Measurements from ENCODE around the gene PRR19. TPM values are rescaled to one million over a fixed set of nuclear protein-coding genes. Genes with fewer than 3 reads are reported as not detected.

Gene PRR19
- total RNA-seq, 2 donors from 2014 or later = 0.19 TPM; not detected in 1

DNA sequence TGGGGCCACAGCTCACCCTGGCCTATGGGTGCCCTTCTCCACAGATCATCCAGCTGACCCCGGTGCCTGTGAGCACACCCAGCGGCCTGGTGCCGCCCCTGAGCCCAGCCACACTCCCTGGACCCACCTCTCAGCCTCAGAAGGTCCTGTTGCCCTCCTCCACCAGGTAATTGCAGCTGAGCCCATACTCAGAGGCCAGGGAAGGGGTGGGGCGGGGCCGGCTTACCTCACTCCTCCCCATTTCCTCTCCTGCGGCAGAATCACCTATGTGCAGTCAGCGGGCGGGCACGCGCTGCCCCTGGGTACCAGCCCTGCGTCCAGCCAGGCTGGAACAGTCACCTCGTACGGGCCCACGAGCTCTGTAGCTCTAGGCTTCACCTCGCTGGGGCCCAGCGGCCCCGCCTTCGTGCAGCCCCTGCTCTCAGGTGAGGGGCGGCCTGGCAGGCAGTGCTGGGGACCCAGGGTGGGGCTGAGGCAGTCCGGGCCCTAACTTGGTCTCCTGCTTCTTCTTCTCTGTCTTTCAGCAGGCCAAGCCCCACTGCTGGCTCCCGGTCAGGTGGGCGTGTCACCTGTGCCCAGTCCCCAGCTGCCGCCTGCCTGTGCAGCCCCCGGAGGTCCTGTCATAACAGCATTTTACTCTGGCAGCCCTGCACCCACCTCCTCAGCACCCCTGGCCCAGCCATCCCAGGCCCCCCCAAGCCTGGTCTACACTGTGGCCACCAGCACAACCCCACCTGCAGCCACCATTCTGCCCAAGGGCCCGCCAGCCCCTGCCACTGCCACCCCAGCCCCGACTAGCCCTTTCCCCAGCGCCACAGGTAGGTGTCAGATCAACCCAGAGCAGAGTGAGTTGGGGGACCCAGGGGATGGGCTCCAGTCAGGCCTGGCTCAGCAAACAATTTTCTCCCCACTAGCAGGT, 9.6 kb upstream of the PRR19 start:
- intact Hi-C loops (cut with DNase I) = loop anchor here in 1 of 2 donors (10.0 kb wide), 1 partner anchor 48 kb away; the partner anchor contains the start of gene GSK3A
- no peak for DNase-seq (ENCODE audit: low spot score)

- intact Hi-C loops (cut with DNase I) = loop anchor here in 1 of 2 donors (10.0 kb wide), 1 partner anchor 48 kb away; the partner anchor contains the start of gene GSK3A
- DNase-seq (ENCODE audit: low spot score) = no peak
These were observed 9.0 kb upstream of the PRR19 start for GRCh38 chr19:42292963-42293362.

GRCh38 chr19:42293540-42293939, 8.4 kb upstream of the PRR19 start:
- intact Hi-C loops (cut with DNase I) = loop anchor here in 1 of 2 donors (10.0 kb wide), 1 partner anchor 49 kb away; the partner anchor contains the start of gene GSK3A
- DNase-seq (ENCODE audit: low spot score) = no peak

- intact Hi-C loops (cut with DNase I) = loop anchor here in 1 of 2 donors (10.0 kb wide), 1 partner anchor 49 kb away; the partner anchor contains the start of gene GSK3A
- DNase-seq (ENCODE audit: low spot score) = no peak
These were observed 8.0 kb upstream of the PRR19 start for GRCh38 chr19:42293948-42294347.

GRCh38 chr19:42294471-42295137, 7.3 kb upstream of the PRR19 start:
- intact Hi-C loops (cut with DNase I) = loop anchor here in 1 of 2 donors (10.0 kb wide), 1 partner anchor 50 kb away; the partner anchor contains the start of gene GSK3A
- no peak for DNase-seq (ENCODE audit: low spot score)

GRCh38 chr19:42295342-42295741, 6.6 kb upstream of the PRR19 start:
- DNase-seq (ENCODE audit: low spot score) = no peak
- intact Hi-C loops (cut with DNase I) = loop anchor here in 1 of 2 donors (10.0 kb wide), 1 partner anchor 51 kb away; the partner anchor contains the start of gene GSK3A

- peak; percentile 94 for DNase-seq (ENCODE audit: low spot score)
- intact Hi-C loops (cut with DNase I) = loop anchor here in 1 of 2 donors (10.0 kb wide), 1 partner anchor 51 kb away; the partner anchor contains the start of gene GSK3A
These were observed 6.0 kb upstream of the PRR19 start for GRCh38 chr19:42295831-42296525.

DNA sequence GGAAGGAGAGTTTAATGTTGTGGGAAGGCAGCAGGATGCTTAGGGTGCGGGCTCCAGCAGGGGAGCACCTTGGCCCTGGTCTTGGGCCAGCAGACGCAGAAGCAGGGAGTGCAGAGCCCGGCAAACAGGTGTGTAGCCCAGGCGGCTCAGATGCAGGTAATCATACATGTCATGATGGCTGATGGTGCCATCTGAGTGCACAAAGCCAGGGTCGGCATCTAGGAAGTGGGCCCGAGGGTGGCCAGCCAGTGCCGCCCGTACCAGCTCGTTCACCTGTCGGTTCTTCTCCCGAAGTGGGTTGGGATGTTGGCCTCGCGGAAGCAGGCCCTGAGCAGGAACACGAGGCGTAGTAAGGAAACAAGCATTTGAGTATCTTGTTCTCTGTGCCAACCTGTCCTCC, 4.9 kb upstream of the PRR19 start:
- intact Hi-C loops (cut with DNase I) = loop anchor here in 1 of 2 donors (10.0 kb wide), 1 partner anchor 52 kb away; the partner anchor contains the start of gene GSK3A

GRCh38 chr19:42303101-42303464, 1.2 kb downstream of the PRR19 start:
- no peak for DNase-seq (ENCODE audit: low spot score)
- intact Hi-C loops (cut with DNase I) = no loop called here

More for the DNA sequence above, 4.9 kb upstream of the PRR19 start:
- no peak for DNase-seq (ENCODE audit: low spot score)

DNA sequence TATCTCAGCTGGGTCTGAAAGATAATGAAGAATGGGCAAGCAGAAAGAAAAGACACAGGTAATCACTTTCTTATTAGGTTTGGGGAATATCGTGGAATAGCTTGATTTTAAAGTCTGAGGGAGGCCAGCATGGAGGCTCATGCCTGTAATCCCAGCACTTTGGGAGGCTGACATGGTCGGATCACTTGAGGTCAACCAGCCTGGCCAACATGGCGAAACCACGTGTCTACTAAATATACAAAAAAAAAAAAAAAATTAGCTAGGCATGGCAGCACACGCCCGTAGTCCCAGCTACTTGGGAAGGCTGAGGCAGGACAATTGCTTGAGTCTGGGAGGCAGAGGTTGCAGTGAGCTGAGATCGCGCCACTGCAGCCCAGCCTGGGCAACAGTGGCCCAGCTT, 1.9 kb downstream of the PRR19 start:
- no peak for DNase-seq (ENCODE audit: low spot score)
- intact Hi-C loops (cut with DNase I) = no loop called here

DNA sequence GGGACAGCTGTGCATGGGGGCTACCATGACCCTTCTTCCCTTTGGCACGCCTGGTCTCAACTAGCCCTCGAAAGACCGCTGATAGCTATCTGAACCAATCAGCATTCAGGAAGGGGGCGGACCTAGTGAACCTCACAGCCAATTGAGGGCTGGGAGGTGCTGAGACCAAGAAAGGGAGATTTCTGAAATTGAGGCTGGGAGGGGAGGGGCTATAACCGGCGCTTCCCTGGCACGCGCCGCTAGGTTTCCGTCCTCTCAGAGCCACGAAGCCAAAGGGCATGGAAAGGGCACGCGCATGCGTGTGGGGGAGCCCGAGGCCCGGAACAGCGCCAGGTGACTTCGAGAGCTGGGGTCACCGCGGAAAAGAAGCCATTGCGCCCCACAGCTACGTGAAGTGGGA, 4.7 kb downstream of the PRR19 start:
- no peak for DNase-seq (ENCODE audit: low spot score)
- intact Hi-C loops (cut with DNase I) = no loop called here

DNA sequence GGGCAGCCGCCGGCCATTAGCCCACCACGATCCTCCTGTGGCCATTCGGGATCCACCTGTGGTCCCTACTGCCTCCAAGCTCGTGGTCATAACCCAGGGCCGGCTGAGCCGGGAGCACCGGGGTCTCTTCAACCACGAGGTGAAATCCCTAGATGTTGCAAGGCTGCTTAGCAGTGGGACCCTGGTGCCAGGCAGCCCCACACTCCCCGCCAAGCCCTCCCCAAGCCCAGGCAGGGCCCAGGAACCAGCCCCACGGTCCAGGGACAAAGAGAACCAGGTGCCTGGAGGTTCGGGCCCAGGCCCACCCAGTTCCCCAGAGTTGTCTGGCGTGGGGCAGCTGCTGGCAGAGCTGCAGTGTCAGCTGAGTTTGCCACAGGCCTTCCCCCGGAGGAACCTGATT, 7.8 kb downstream of the PRR19 start:
- DNase-seq (ENCODE audit: low spot score) = no peak
- intact Hi-C loops (cut with DNase I) = no loop called here

DNA sequence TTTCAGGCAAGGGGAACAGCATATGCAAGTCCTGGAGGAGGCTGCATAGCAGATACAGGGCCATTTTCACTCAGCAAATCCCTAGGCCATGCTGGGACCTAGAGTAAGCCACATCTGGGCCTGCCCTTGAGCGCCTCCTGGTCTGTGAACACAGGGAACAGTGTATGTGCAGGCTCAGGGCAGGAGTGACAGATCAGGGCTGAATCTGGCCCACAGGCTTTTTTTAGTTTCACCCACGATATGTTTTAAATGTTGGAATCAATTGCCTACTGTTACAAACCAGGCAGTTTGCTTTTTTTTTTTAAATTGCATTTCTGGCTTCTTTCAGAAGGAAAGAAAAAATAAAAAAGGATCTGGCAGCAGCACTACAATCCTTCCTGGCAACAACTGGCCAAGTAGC, 9.7 kb downstream of the PRR19 start:
- intact Hi-C loops (cut with DNase I) = no loop called here
- DNase-seq (ENCODE audit: low spot score) = no peak

- intact Hi-C loops (cut with DNase I) = no loop called here
These were observed 10.4 kb downstream of the PRR19 start for GRCh38 chr19:42312370-42312769.

DNA sequence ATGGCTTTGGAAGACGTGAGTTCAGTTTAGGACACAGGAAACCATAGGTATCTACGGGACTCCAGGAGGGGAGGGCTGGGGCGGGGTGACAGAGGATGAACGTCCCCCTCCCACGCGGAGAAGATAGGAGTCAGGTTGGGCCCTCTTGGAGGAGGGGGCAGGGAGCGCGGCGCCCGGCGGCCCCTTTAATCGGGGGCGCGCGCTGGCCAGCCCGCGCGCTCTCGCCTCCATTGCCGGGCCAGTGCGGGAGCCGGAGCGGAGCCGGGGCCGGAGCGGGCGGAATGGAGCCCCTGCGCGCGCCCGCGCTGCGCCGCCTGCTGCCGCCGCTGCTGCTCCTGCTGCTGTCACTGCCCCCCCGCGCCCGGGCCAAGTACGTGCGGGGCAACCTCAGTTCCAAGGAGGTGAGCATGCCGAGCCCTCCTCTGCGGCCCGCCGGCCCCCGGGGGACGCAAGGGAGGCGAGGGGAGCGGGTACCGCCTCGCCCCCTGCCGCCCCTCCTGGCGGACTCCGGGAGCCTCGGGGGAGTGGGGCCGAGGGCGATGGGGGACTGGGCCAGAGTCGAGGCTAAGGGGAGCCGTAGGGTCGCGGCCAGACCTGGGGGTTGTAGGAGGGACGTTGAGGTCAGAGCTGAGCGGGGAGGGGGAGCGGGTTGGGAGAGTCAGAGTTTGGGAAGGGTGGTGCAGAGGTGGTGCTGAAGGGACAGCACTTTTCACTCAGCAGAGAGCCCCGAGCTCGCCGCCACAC, 11.3 kb downstream of the PRR19 start, which contains the start of gene TMEM145:
Gene TMEM145 (plus strand): TSS at position 214 of the 744 bp plus-strand sequence. CDS start 68 bp downstream, at position 282.
- intact Hi-C loops (cut with DNase I) = no loop called here
- no peak for DNase-seq (ENCODE audit: low spot score)

More at GRCh38 chr19:42312370-42312769, 10.4 kb downstream of the PRR19 start:
- no peak for DNase-seq (ENCODE audit: low spot score)

GRCh38 chr19:42313840-42314755, 12.2 kb downstream of the PRR19 start:
- intact Hi-C loops (cut with DNase I) = no loop called here
- no peak for DNase-seq (ENCODE audit: low spot score)

DNA sequence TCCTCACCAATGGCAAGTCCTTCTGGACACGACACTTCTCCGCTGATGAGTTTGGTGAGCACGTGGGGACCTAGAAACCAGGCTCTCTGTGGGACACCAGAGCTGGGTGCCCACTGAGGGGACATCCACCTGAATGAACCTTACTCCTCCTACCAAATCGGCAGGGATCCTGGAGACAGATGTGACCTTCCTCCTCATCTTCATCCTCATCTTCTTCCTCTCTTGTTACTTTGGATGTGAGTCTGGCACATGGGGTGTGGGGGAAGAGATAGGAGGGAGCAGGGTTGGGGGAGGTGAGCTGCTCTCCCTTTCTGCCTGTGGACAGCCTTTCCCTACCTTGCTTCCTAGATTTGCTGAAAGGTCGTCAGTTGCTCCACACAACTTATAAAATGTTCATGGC, 13.1 kb downstream of the PRR19 start:
- intact Hi-C loops (cut with DNase I) = no loop called here
- DNase-seq (ENCODE audit: low spot score) = no peak

Data from posterior vena cava (tissue), 2 donors.